GM18505 (cell line): Measurements from ENCODE around the gene C17orf75.
A peak's percentile ranks its signal among the peaks of the same experiment; 100 is the strongest.
"Not testable (repeated sequence)": the region's sequence is repeated elsewhere in the genome, so short reads cannot be mapped to it uniquely, and the experiment has no call there.

ENCODE experiments used
- ATAC-seq: cut with Tn5 transposase; IDR thresholded peaks from one replicate; pipeline ENCODE4 v1.9.1; 2021; ENCODE audit not compliant: unreplicated experiment
- POLR2A ChIP-seq: IDR thresholded peaks from 4 replicates; pipeline ENCODE4 v1.6.1; 2011; ENCODE audit warnings: borderline replicate concordance; ENCODE audit not compliant: insufficient read depth, insufficient read length; ENCODE audit errors: extremely low read depth

The C17orf75 gene

DNA sequence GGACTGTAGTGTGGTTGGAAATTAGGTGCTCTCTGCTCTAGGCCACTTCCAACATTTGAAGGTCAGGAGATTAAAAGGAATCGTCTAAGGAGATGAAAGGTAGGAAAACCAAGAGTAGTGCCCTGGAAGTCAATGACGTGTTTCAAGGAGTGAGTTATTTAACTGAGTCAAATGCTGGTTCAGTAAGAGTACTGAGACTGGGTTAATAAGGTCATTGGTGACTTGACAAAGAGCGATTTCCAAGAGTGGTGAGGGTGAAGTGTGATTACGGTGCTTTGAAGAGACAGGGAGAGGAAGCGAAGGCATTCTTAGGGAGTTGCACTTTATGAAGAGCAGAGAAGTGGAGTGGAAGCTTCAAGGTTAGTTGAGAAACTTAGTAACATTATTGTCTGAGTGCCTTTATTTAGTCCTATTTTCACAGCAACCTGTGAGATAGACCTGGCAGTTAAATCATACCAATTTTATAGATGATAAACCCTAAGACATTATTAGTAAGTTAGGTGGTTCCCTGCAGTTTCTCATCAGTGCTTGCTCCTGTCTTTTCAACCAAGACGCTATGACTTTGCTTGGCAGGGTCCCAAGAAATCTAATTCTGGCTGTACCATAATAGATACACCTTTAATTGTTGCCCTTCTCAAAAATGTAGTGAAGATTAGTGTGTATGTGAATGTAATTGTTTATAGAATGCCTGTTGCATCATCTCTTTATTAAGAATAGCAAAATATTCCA lies 13.8 kb upstream of the C17orf75 start:
- ATAC-seq, result no peak
- TF ChIP-seq POLR2A, result no peak

DNA sequence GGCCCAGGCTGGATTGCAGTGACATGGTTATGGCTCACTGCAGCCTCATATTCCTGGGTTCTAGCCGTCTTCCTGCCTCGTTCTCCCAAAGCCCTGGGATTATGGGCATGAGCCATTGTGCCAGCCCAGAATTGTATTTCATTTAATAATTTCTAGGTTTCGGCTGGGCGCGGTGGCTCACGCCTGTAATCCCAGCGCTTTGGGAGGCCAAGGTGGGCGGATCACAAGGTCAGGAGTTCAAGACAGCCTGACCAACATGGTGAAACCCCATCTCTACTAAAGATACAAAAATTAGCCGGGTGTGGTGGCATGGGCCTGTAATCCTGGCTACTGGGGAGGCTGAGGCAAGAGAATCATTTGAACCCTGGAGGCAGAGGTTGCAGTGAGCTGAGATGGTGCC lies 10.8 kb upstream of the C17orf75 start:
- ATAC-seq, result not testable (repeated sequence)

DNA sequence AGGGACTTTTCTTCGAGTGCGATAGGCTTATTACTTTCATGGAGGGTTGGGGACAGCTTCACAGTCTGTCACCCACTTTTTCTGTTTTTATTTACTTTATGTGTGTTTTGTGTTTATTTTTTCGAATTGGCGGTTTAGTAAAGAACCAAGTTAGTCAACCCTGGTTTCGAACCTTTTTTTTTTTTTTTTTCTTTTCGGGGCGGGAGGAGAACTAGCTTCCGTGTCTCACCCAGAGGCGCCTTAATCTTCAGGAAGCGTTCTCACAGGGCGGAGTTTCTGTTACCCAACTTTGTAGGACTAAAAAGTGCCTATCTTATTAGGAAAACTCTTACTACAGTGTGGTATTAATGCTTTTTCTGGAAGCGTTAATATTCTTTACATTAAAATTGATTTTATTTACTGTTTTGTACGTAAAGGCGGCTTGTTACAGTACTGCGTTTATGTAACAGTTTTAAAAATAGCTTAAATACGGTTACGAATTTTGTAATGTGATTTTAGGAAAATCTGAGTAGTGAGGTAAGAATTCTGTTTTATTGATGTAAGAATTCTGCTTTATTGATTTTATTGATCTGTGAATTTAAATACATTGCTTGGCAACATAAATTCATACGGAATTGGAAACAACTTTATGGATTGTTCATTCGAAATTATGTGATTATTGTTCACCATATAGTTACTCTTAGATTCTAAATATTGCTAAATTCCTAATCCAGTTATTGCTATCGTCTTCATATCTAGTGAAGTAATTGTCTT lies 8.9 kb upstream of the C17orf75 start:
- no peak for ATAC-seq
- TF ChIP-seq POLR2A, result no peak

DNA sequence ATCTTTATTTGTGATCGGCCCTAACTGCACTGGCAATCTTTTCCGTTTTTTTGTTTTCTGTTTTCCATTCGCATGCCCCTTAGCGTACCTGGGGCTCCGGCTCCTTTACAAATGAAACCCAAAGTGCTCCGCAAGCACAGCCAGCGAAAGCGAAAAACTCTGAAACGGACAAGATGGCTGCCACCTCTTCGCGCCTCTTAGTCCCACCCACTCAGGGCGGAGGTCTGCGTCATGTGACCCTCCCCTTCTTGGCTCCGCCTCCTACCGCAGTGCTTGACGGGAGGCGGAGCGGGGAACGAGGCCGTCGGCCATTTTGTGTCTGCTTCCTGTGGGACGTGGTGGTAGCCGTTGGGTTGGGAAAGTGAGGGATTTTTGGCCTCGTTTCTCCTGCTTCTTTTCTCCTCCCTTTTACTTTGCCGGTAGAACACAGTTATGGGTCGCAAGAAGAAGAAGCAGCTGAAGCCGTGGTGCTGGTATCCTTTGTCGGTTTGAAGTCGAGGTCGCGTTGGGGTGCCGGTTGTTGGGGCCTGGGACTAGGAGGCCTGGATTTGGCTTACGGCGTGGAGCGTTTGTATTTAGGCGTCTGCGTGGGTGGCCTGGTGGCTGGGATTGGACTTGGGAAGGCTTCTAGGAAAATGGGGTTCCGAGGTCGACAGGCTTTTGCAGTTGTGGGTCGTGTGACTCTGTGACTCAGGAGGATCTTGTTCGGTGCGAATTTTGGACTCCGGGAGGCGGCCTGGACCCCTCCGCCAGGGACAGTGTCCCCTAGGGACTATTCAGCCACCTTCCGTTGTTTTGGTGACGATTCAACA lies 8.1 kb upstream of the C17orf75 start, which contains the start of gene ZNF207:
Gene ZNF207, plus strand, starts transcription at position 304 of the 812 bp plus-strand sequence. Its CDS starts 129 bp downstream, at position 433.
- peak; percentile 87 for TF ChIP-seq POLR2A
- ATAC-seq, result peak; percentile 86

DNA sequence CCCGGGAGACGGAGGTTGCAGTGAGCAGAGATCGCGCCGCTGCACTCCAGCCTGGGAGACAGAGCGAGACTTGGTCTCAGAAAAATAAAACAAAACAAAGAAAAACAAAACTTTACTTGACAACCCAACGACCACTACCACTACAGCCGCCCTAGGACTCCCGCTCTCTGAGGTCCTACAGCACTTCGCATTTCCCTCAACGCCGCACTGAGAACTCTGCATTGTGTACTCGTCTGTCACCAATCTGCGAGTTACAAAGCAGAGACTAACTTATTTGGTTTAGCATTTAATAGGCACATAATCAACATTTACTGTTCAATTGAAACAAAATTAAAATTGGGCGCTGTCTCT lies 7.5 kb upstream of the C17orf75 start:
- no peak for ATAC-seq

DNA sequence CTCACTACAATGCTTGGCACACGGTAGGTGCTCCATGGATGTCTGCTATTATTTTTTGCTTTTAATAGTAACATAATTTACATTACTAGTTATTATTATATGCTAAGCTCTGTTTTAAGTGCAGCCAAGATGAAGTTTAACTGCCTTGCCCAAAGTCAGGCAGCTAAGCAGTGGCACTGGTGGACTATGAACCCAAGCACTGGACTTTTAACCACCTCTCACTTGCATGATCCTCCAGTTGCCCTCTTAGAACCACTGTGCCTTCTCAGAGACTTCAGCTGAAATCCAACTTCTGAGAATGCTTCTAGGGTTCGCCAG lies 6.5 kb upstream of the C17orf75 start:
- ATAC-seq, result no peak
- no peak for TF ChIP-seq POLR2A

More for the DNA sequence above, 7.5 kb upstream of the C17orf75 start:
- no peak for TF ChIP-seq POLR2A

DNA sequence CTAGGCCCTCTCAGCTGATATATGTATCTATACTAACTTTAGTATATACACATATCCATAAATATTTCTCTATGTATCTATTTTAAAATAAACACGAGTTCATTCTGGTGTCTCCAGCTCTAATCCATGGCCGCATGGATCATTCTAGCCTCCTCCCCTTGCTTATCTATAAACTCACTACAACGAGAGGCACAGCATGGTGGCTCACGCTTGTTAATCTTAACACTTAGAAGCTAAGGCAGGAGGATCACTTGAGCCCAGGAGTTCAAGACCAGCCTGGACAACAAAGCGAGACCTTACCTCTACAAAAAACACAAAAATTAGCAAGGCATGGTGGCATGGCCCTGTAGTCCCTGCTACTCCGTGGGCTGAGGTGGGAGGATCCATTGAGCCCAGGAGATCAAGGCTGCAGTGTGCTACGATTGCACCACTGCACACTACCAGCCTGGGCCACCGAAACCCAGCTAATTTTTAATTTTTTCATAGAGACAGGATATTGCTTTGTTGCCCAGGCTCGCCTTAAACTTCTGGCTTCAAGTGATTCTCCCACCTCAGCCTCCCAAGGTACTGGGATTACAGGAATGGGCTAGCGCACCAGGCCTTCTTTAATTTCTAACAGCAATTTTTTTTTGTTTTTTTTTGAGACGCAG lies 4.1 kb upstream of the C17orf75 start:
- TF ChIP-seq POLR2A, result no peak
- no peak for ATAC-seq

DNA sequence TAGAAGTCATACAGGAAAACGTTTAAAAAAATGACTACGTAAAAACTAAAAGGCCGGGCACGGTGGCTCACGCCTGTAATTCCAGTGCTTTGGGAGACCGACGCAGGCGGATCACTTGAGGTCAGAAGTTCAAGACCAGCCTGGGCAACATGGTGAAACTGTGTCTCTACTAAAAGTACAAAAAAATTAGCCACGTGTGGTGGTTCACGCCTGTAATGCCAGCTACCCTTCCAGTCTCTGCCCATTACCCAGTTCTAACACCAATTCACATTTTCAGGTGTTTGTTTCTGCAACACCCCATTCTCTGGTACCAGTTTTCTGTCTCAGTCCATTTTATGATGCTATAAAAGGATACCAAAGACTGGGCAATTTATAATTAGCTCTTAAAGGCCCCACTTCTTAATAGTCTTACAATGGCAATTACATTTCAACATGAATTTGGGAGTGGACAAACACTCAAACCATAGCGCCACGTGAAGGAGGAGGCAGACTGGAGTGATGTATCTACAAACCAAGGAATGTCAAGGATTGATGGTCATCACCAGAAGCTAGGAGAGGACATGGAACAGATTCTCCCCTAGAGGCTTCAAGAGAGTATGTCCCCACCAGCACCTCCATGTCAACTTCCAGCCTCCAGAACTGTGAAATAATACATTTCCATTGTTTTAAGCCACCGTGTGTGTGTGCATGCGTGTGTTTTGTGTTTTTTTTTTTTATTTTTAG lies 791 bp upstream of the C17orf75 start:
- TF ChIP-seq POLR2A, result no peak
- ATAC-seq, result no peak

DNA sequence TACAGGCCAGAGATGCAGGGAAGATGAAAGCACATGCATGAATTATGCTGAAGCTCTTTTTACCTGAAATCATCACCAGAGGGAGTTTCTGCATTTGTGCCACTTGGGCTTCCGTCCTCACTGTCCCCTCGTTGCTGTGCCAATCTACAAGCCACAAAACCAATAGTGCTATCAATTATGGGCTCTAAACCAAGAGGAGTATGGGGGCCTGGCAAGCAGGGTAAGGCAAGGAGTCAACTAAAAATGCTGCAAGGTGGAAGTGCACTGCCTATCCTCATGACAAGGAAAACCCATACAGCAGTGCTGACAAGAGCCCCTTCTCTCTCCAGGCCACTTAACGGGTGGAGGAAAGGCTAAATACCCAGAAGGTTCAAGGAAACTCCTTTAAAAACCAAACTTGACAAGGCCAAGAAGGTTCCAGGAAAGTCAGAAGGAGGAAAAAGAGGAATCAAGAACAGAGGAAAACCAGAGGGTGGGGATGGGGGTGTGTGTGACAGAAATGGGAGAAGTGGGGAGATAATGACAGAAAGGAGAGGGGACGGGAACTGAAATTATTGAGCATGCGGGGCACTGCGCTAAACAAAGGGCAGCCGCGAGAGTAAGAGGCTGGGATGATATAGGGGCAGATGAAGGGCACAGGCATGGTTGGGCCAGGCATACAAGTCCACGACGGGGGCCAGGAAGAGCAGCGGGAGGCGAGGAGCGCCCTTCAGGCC lies 674 bp downstream of the C17orf75 start:
- ATAC-seq, result no peak
- no peak for TF ChIP-seq POLR2A

DNA sequence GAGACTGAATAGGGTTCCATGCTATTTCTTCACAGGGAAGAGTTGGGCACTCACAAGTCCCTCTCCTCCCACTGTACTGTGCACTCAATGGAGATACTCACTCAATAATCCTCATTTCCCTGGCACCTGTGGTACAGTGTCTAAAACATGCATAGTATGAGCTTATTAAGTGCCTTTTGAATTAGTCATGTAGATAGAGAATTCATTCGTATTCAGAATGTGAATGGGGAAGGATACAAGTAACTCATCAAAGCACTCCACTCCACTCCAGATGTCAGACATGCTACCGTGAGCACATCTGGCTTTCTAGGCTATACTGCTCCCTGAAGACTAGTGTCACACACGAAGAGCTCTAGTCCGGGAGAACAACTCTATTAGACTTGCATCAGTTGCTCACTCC lies 6.3 kb downstream of the C17orf75 start:
- no peak for TF ChIP-seq POLR2A
- no peak for ATAC-seq

DNA sequence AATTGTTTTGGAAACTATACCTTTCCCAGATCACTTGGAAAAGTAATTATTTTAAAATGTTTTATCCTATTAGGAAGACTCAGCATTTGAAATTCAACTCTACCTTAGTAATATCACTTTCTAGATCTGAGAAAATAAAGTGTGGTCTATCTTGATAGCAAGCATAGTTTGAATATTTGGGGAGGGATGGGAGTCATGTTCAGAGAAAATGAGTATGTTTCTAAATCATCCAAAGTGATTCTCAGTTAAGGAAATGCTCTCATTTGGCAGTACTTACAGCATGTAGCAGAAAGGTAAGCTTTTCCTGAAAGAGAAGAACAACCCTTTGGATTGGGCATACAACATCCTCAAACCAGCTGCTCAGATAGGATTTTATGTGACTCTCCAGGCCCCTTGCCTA lies 6.9 kb downstream of the C17orf75 start:
- TF ChIP-seq POLR2A, result no peak
- no peak for ATAC-seq

DNA sequence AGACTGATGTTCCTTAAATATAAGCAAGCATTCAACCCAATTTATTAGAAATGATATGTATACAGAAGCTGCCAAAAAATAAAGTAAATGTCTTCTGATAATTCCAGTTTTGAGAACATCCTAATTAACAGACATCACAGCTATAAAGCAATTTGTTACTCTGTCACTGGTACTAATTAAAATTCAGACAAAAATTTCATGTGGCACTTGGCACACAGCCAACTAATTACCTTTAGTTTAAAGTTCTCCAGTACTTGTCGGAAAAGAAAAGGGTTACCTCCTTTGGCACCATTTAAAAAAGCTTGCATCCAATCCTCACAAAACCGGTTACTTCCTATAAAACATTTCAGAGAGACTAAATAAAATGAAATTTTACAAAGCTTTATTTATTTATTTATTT lies 8.8 kb downstream of the C17orf75 start:
- ATAC-seq, result no peak
- no peak for TF ChIP-seq POLR2A
